ENCODE data around the gene RSKR. TPM values are rescaled to one million over a fixed set of nuclear protein-coding genes. Genes with fewer than 3 reads are reported as not detected.

Gene RSKR
- total and polyA plus RNA-seq, 9 of the 15 experiments (the other 6 are each of a cell fraction or from before 2014, with no cell fraction given) = 1.4 to 42.3 (median 16.2) TPM

- TF ChIP-seq TFAP4 (CRISPR knock-in tag; IDR thresholded peaks at IDR 0.05; ENCODE audit: borderline replicate concordance) = peak; percentile 71; the same call in 1 of the 2 replicates
- no peak for TF ChIP-seq PHTF2 (CRISPR knock-in tag; IDR thresholded peaks at IDR 0.05)
- no peak for TF ChIP-seq ZBTB11 (CRISPR knock-in tag; IDR thresholded peaks at IDR 0.05)
- TF ChIP-seq ZNF592 (IDR thresholded peaks at IDR 0.05) = no peak
- no peak for TF ChIP-seq GTF3C2 (IDR thresholded peaks at IDR 0.05; ENCODE audit: borderline replicate concordance, extremely low read depth, insufficient read length)
- no peak for TF ChIP-seq ZNF644 (tag; IDR thresholded peaks at IDR 0.05; ENCODE audit: low read depth)
- TF ChIP-seq POLR2B (IDR thresholded peaks at IDR 0.05; ENCODE audit: low read depth, partially characterized antibody) = peak; percentile 97
- TF ChIP-seq PML (IDR thresholded peaks at IDR 0.05; ENCODE audit: low read length) = peak; percentile 92
- no peak for TF ChIP-seq ZNF778 (CRISPR knock-in tag; IDR thresholded peaks at IDR 0.05)
- no peak for TF ChIP-seq KAT7 (CRISPR knock-in tag; IDR thresholded peaks at IDR 0.05; ENCODE audit: borderline replicate concordance)
- no peak for TF ChIP-seq ZNF655 (CRISPR knock-in tag; IDR thresholded peaks at IDR 0.05)
- peak; percentile 59; the same call in 1 of the 2 replicates for TF ChIP-seq NBN (IDR thresholded peaks at IDR 0.05; ENCODE audit: low read depth)
- no peak for TF ChIP-seq ZNF146 (CRISPR knock-in tag; IDR thresholded peaks at IDR 0.05; ENCODE audit: unreplicated experiment)
- TF ChIP-seq NELFE (IDR thresholded peaks at IDR 0.05; ENCODE audit: insufficient read depth, insufficient read length) = no peak
Observed at GRCh38 chr17:28598799-28599310, 15.1 kb downstream of the RSKR start, which contains the start of gene SPAG5 (continued).

All from K562 (cell line).